HG03571 (cell line): ENCODE data around the gene OSBPL10.
"Not testable (repeated sequence)": the region's sequence is repeated elsewhere in the genome, so short reads cannot be mapped to it uniquely, and the experiment has no call there.

Experiments used
- ATAC-seq: cut with Tn5 transposase; IDR thresholded peaks from one replicate; pipeline ENCODE4 v1.9.1; 2021; ENCODE audit not compliant: unreplicated experiment

Gene OSBPL10

GRCh38 chr3:31896026-31896425, 85.0 kb downstream of the OSBPL10 start:
- no peak for ATAC-seq

GRCh38 chr3:31895471-31895870, 85.6 kb downstream of the OSBPL10 start:
- no peak for ATAC-seq

- no peak for ATAC-seq
These were observed 88.0 kb downstream of the OSBPL10 start for GRCh38 chr3:31892916-31893573.

- no peak for ATAC-seq
These were observed 88.6 kb downstream of the OSBPL10 start for GRCh38 chr3:31892500-31892899.

- no peak for ATAC-seq
These were observed 89.1 kb downstream of the OSBPL10 start for GRCh38 chr3:31891876-31892455.

GRCh38 chr3:31890742-31891469, 90.2 kb downstream of the OSBPL10 start:
- ATAC-seq = no peak

- no peak for ATAC-seq
These were observed 91.1 kb downstream of the OSBPL10 start for GRCh38 chr3:31890007-31890406.

- no peak for ATAC-seq
These were observed 95.8 kb downstream of the OSBPL10 start for GRCh38 chr3:31885235-31885634.

GRCh38 chr3:31884251-31884650, 96.8 kb downstream of the OSBPL10 start:
- ATAC-seq = no peak

- no peak for ATAC-seq
These were observed 98.2 kb downstream of the OSBPL10 start for GRCh38 chr3:31882895-31883294.

- ATAC-seq = no peak
These were observed 98.6 kb downstream of the OSBPL10 start for GRCh38 chr3:31882431-31882830.

- no peak for ATAC-seq
These were observed 100.5 kb downstream of the OSBPL10 start for GRCh38 chr3:31880482-31881078.

- no peak for ATAC-seq
These were observed 101.0 kb downstream of the OSBPL10 start for GRCh38 chr3:31880020-31880419.

- ATAC-seq = no peak
These were observed 101.7 kb downstream of the OSBPL10 start for GRCh38 chr3:31879365-31879764.

- ATAC-seq = no peak
These were observed 102.7 kb downstream of the OSBPL10 start for GRCh38 chr3:31878231-31878838.

GRCh38 chr3:31876331-31876730, 104.7 kb downstream of the OSBPL10 start:
- ATAC-seq = no peak

- ATAC-seq = no peak
These were observed 105.6 kb downstream of the OSBPL10 start for GRCh38 chr3:31875437-31875836.

GRCh38 chr3:31873254-31873820, 107.7 kb downstream of the OSBPL10 start:
- no peak for ATAC-seq

GRCh38 chr3:31871939-31872507, 109.0 kb downstream of the OSBPL10 start:
- no peak for ATAC-seq

- ATAC-seq = not testable (repeated sequence)
These were observed 111.0 kb downstream of the OSBPL10 start for GRCh38 chr3:31870111-31870510.

- ATAC-seq = no peak
These were observed 112.8 kb downstream of the OSBPL10 start for GRCh38 chr3:31868236-31868635.
